ENCODE results near the gene ITPKB.
"Not testable (repeated sequence)": the region's sequence is repeated elsewhere in the genome, so short reads cannot be mapped to it uniquely, and the experiment has no call there.

The ITPKB gene

GRCh38 chr1:226730836-226731235 is 8.2 kb downstream of the ITPKB start:
- no peak for DNase-seq (ENCODE audit: low read depth)

DNA sequence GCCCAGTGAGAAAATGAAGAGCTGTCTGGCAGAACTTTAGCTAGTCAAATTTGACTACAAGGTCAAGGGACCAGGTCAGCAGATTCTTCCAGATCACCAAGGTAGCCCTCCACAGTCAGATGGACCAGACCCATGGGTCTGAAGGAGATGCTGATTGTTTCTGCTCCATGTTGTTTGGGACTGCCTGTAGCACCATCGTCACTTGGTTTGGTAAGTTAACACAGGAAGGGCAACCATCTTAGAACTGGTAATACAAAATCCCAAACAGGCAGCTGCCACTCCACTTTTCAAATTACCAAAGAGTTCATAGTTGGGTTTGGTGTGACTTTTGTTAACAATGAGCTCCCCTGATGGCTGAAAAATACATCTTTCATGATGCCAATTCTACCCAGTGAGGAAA is 9.0 kb downstream of the ITPKB start:
- no peak for DNase-seq (ENCODE audit: low read depth)

- DNase-seq (ENCODE audit: low read depth) = no peak
Observed at GRCh38 chr1:226728448-226728847, 10.6 kb downstream of the ITPKB start.

- no peak for DNase-seq (ENCODE audit: low read depth)
Observed at GRCh38 chr1:226725897-226726267, 13.2 kb downstream of the ITPKB start.

- DNase-seq (ENCODE audit: low read depth) = no peak
Observed at GRCh38 chr1:226723657-226724532, 15.2 kb downstream of the ITPKB start.

DNA sequence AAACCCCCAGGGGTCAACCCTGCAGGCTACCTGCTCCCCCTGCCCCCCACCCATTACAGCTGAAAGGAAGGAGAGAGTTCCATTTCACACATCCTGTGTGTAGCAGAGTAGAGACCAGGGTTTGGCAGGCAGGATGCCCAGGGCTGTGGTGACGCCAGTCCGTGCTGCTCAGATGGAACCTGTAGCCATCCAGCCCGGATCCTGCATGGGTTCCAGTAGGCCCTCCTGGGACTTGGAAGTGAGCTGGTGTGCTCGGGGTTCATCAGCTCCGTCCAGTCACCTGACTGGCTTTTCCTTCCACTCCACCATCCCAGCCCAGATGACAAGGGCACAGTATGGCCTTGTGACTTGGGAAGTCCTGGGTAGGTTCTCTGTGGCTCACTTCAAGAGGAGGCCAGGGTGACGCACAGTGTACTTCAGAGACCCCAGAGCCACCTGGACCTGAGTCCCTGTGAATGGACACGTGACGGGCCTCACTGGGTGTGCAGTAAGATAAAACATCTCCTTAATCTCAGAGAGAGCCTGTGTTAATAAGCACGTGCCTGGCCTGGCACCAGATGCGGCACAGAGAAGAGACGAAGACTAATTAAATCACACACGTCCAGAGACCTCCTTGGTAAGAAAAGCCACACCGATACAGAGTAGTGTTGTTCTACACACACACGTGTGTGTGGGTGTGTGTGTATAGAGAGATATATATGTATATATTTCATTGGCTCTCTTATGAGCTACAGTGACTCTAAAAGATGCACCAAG is 16.0 kb downstream of the ITPKB start:
- DNase-seq (ENCODE audit: low read depth) = no peak

GRCh38 chr1:226722240-226722900 is 16.7 kb downstream of the ITPKB start:
- no peak for DNase-seq (ENCODE audit: low read depth)

GRCh38 chr1:226720574-226720973 is 18.5 kb downstream of the ITPKB start:
- not testable (repeated sequence) for DNase-seq (ENCODE audit: low read depth)

- DNase-seq (ENCODE audit: low read depth) = no peak
Observed at GRCh38 chr1:226719596-226720387, 19.3 kb downstream of the ITPKB start.

GRCh38 chr1:226717256-226717909 is 21.7 kb downstream of the ITPKB start:
- DNase-seq (ENCODE audit: low read depth) = no peak

GRCh38 chr1:226716577-226716976 is 22.5 kb downstream of the ITPKB start:
- DNase-seq (ENCODE audit: low read depth) = no peak

- DNase-seq (ENCODE audit: low read depth) = no peak
Observed at GRCh38 chr1:226714148-226714547, 24.9 kb downstream of the ITPKB start.

- no peak for DNase-seq (ENCODE audit: low read depth)
Observed at GRCh38 chr1:226712742-226713419, 26.2 kb downstream of the ITPKB start.

DNA sequence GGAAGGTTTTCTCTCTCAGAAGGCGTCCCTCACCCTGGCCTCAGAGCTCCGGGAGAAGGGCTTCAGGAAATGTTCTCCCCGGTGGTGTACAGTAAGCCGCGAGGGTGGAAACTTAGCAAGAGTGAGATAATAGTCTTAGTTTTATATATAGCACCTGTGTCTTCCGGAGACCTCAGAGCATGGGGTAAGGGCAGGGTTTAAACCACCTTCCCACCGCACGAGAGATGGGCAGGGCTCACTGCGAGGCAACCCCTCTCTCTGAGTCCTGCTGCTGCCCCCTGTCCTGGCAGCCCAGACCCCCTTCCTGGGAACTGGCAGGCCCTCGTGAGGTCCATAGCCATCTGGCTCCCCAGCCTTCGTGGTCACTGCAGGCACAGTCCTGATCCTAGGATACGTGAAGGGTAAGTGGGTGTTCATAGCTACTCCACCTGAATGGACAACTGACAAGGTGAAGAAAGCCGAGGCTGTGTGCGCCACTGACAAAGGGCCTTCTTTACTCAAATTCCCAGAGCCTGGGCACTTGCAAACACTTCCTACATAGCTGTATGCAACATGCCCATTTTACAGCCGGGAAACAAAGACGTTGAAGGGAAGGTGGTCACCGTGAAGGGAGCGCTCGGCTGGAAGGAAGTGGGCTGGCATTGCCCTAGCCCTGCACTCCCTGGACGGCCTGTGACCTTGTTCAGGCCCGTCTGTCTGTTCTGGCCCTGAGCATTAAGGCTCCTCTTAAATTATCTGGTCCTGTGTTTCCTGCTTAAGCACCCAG is 26.9 kb downstream of the ITPKB start:
- no peak for DNase-seq (ENCODE audit: low read depth)

DNA sequence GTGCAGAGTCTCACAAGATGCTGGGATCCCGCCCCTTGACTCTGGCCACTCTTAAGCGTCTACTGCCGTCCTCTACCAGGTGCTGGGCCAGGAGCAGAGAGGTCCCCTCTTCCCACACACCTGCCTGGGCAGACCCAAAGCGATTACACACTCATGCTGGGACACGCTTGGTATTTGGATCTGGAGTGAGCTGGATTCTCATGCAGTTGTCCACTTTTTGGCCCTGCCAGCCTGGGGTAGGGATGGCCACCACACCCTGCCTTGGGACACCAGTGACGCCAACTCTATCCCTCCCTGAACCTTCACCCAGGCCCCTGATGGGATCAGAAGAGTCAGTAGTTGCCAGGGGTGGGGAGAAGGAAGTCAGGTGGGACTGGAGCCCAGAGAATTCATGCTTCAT is 28.6 kb downstream of the ITPKB start:
- no peak for DNase-seq (ENCODE audit: low read depth)

DNA sequence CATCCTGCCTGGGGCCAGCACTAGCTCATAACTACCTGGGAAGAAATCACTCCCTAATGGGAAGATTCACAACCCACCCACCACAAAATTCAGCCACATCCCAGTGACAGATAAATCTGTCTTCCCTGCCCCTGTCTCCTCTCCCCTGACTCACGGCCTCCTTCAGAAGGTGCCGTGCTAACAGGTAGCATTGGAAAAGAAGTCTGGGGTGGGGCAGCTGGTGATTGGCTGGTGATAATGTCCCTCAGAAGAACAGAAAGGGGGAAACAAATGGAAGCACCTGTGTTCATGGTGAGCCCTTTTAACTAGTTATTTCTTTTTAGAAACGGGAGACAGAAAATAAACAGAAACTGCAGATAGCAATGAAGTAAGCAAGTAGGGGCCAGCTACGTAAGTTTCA is 29.1 kb downstream of the ITPKB start:
- DNase-seq (ENCODE audit: low read depth) = no peak

DNA sequence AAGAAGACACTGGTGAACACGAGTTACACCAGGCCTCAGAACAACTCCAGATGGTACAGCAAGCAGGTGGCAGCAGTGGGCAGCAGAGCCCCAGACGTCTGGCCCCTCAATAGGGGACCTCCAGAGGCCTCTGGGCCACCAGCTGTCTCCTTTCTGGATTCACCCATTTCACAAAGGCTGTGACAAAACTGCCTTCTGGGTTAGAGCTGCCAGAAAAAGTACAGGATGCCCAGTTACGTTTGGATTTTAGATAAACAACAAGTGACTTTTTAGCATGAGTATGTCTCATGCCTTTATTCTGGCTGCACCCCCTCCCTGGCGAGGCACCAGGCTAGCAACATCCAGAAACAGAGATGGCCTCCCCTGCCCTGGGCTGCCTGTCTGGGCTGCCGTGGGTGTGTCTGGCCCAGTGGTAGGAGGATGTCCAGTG is 30.1 kb downstream of the ITPKB start:
- DNase-seq (ENCODE audit: low read depth) = no peak

DNA sequence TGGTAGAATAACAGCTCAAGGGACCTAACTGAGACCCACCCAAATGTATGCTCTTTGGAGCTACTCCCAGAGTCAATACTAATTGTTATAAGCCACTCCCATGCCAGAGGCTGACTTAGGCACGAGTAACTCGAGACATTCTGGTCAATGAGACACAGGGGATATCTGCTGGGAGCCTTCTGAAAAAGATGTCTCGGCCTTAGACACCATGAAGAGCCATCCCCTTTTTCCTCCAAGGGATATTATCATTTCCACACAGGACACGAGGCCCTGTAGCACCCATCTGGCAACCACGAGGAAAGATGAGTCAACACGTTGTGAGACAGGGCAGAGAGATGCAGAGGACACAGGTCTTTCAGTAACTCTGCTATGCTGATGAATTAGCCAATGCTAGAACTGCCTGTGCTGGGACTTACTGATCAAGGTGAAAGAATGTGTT is 30.7 kb downstream of the ITPKB start:
- DNase-seq (ENCODE audit: low read depth) = no peak

- DNase-seq (ENCODE audit: low read depth) = no peak
Observed at GRCh38 chr1:226706684-226707083, 32.4 kb downstream of the ITPKB start.
